Trophoblast cell (in vitro differentiated cells and primary cell): ENCODE data around the gene RASA3.

Source experiments
- DNase-seq, 2 donors: peaks; one replicate each; pipeline ENCODE4 v3.0.0-alpha.2; 2016
- H2AFZ ChIP-seq: 2 replicates; pipeline ENCODE4 v1.6.1; 2013; ENCODE audit warnings: low read length, moderate library complexity, mild to moderate bottlenecking; ENCODE audit not compliant: insufficient read depth, poor library complexity
- H2AK5ac ChIP-seq: 2 replicates; pipeline ENCODE4 v1.6.1; 2013; ENCODE audit warnings: mild to moderate bottlenecking, low read length
- H2BK120ac ChIP-seq: 2 replicates; pipeline ENCODE4 v1.6.1; 2013; ENCODE audit warnings: low read length, mild to moderate bottlenecking, moderate library complexity; ENCODE audit not compliant: insufficient read depth, poor library complexity
- H2BK12ac ChIP-seq: 2 replicates; pipeline ENCODE4 v1.6.1; 2013; ENCODE audit warnings: mild to moderate bottlenecking, low read length, moderate library complexity
- H2BK5ac ChIP-seq: 2 replicates; pipeline ENCODE4 v1.6.1; 2013; ENCODE audit warnings: low read length, low read depth, moderate library complexity, mild to moderate bottlenecking; ENCODE audit not compliant: poor library complexity
- H3K14ac ChIP-seq: 2 replicates; pipeline ENCODE4 v1.6.1; 2013; ENCODE audit warnings: mild to moderate bottlenecking, low read length
- H3K18ac ChIP-seq: 2 replicates; pipeline ENCODE4 v1.6.1; 2013; ENCODE audit warnings: mild to moderate bottlenecking, low read length
- H3K23ac ChIP-seq: 2 replicates; pipeline ENCODE4 v1.6.1; 2013; ENCODE audit warnings: low read length
- H3K27ac ChIP-seq: 2 replicates; pipeline ENCODE4 v1.5.1; 2013; ENCODE audit warnings: low read depth, mild to moderate bottlenecking, inconsistent platforms, low read length, moderate library complexity
- H3K27me3 ChIP-seq: 2 replicates; pipeline ENCODE4 v1.6.1; 2013; ENCODE audit warnings: inconsistent platforms, mild to moderate bottlenecking, low read length, moderate library complexity; ENCODE audit not compliant: insufficient read depth
- H3K36me3 ChIP-seq, 2 experiments: 1 replicate in 1 of 2; 2 replicates in 1 of 2; pipeline ENCODE4 v1.6.1; 2013; ENCODE audit warnings: low read length in 2 of 2, mild to moderate bottlenecking in 2 of 2, moderate library complexity in 1 of 2; ENCODE audit not compliant: insufficient read depth in 2 of 2, control insufficient read depth in 1 of 2
- H3K4ac ChIP-seq: 2 replicates; pipeline ENCODE4 v1.6.1; 2013; ENCODE audit warnings: low read depth, mild to moderate bottlenecking, low read length, moderate library complexity
- H3K4me1 ChIP-seq, 2 experiments: 1 replicate in 1 of 2; 2 replicates in 1 of 2; pipeline ENCODE4 v1.6.1; 2013; ENCODE audit warnings: low read length in 2 of 2, mild to moderate bottlenecking in 2 of 2, moderate library complexity in 1 of 2; ENCODE audit not compliant: insufficient read depth in 2 of 2, control insufficient read depth in 1 of 2
- H3K4me2 ChIP-seq: 2 replicates; pipeline ENCODE4 v1.6.1; 2013; ENCODE audit warnings: inconsistent platforms, mild to moderate bottlenecking, low read length, moderate library complexity
- H3K4me3 ChIP-seq: 2 replicates; pipeline ENCODE4 v1.5.1; 2013; ENCODE audit warnings: mild to moderate bottlenecking, low read depth, low read length, inconsistent platforms
- H3K79me1 ChIP-seq: one replicate; pipeline ENCODE4 v1.6.1; 2013; ENCODE audit warnings: low read length
- H3K79me2 ChIP-seq: 2 replicates; pipeline ENCODE4 v1.6.1; 2013; ENCODE audit warnings: low read length, mild to moderate bottlenecking; ENCODE audit not compliant: control insufficient read depth, insufficient read depth, poor library complexity
- H3K9ac ChIP-seq: 2 replicates; pipeline ENCODE4 v1.6.1; 2013; ENCODE audit warnings: mild to moderate bottlenecking, low read length
- H3K9me3 ChIP-seq: 2 replicates; pipeline ENCODE4 v1.6.1; 2013; ENCODE audit warnings: low read depth, mild to moderate bottlenecking, control low read depth, inconsistent platforms, low read length; ENCODE audit not compliant: insufficient read depth
- H4K12ac ChIP-seq: 2 replicates; pipeline ENCODE4 v1.6.1; 2013; ENCODE audit warnings: low read depth, mild to moderate bottlenecking, low read length, moderate library complexity
- H4K8ac ChIP-seq: 2 replicates; pipeline ENCODE4 v1.6.1; 2013; ENCODE audit warnings: low read depth, mild to moderate bottlenecking, low read length, moderate library complexity
- H4K91ac ChIP-seq: one replicate; pipeline ENCODE4 v1.6.1; 2013; ENCODE audit warnings: low read depth, mild to moderate bottlenecking, low read length, moderate library complexity
- WGBS: extraction: QIAGEN DNeasy Blood & Tissue Kit; methylation state at CpG from one replicate; pipeline ENCODE4 v1.1.7; 2013; ENCODE audit warnings: missing lambda C conversion rate; ENCODE audit not compliant: insufficient read length, insufficient coverage; ENCODE audit errors: extremely low coverage; 5-methylcytosine and 5-hydroxymethylcytosine counted together

The RASA3 gene

DNA sequence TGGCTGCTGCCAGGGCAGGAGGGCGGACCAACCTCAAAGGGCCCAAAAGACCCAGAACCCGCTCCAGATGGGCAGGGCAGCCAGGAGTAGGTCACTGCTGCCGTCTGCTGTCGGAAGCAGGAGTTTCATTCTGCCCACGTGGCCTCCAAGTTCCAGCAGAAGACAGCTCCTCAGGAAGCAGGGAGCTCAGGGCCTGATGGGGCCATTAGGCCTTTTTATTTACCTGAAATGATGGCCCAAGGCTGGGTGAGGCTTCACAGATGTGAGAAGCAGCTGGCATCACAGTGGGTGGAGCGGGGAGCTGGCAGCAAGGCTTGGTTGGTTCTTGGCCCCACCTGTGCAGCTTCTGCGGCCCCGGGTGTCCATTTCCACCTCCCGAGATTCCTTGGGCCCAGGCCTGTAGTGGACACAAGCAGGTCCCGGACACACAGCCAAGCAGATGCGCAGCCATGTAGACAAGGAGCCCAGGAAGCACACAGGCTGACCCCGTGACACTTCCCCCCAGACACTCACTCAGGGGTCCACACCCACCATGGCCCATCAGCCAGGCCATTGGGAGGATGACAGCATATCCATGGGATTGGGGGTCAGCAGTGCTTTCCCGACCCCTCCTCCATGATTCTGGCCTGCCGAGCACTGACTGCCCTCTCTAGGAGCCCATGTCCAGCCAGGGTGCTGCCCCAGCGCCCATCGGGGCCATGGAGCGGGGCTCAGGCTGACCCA, 185.0 kb downstream of the RASA3 start:
- H2AK5ac ChIP-seq = peak overlapping the region; percentile 64
- no peak overlapping the region for H3K23ac ChIP-seq
- DNase-seq = peak in 1 of 2 donors; percentile 19
- H3K27me3 ChIP-seq = no peaks in the 10 kb centered on the region
- no peaks in the 10 kb centered on the region for H3K4me1 ChIP-seq
- no peak overlapping the region for H3K14ac ChIP-seq
- no peak overlapping the region for H2BK5ac ChIP-seq
- H2BK120ac ChIP-seq = no peak overlapping the region
- H3K18ac ChIP-seq = no peak overlapping the region
- no peak overlapping the region for H3K27ac ChIP-seq
- no peak overlapping the region for H3K9ac ChIP-seq
- H4K91ac ChIP-seq = no peak overlapping the region
- H2BK12ac ChIP-seq = no peak overlapping the region
- no peak overlapping the region for H4K8ac ChIP-seq
- H3K36me3 ChIP-seq = no peaks in the 10 kb centered on the region
- no peak overlapping the region for H3K4me3 ChIP-seq
- H3K4me2 ChIP-seq = no peak overlapping the region
- no peak overlapping the region for H3K4ac ChIP-seq
- H3K9me3 ChIP-seq = peaks cover 13% of the 10 kb centered on the region
- no CpG with 5 or more reads among the region's 17 CpGs for WGBS
- H3K79me2 ChIP-seq = no peaks in the 10 kb centered on the region
- H3K79me1 ChIP-seq = peaks cover 2% of the 10 kb centered on the region
- no peak overlapping the region for H4K12ac ChIP-seq
- H2AFZ ChIP-seq = no peak overlapping the region

DNA sequence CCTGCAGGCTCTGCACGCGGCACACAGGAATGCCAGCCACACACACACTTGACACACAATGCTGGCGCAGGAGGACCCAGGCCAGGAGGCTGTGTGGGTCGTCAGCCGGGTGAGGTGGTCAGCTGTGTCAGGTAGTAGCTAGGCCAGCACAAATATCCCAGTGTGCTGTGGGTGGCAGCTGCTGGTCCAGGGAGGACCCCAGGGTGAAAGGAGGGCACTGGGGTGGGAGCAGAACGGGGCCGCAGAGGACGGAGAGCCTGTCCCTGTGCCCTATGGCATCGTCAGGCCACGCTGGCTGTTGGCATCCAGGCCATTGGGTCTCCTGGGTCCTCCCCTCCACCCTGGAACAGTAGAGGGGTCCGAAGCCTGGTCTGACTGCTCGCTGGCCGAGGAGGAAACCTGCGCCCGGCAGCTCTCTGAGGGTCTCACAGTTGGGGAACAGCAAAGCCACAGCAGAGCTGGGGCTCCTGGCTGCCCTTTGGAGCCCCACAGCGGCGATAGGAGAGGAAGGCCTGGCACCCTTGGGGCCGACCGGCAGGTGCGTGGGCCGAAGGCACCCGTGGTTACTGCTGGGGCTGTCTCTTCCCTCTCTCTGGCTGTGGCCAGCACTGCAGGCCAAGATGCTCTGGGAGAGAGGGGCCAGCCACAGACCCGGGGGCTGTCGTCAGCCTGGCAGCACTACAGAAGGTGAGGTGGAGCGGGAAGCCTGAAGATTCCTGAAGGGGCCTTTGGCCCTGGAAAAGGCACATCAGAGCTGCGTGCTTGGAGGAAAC, 185.8 kb downstream of the RASA3 start:
- Histone ChIP-seq H3K79me1 (peaks cover 2% of the 10 kb centered on the region), H2BK12ac (no peak overlapping the region), H3K4me1 (no peaks in the 10 kb centered on the region), H4K8ac (no peak overlapping the region), H3K36me3 (no peaks in the 10 kb centered on the region), H3K4me3 (no peak overlapping the region), H3K23ac (no peak overlapping the region), H2BK5ac (no peak overlapping the region), H3K4ac (no peak overlapping the region), H3K4me2 (no peak overlapping the region), H3K9ac (no peak overlapping the region), H2BK120ac (no peak overlapping the region), H3K9me3 (peaks cover 13% of the 10 kb centered on the region), H4K12ac (no peak overlapping the region), H3K27me3 (no peaks in the 10 kb centered on the region), H2AK5ac (no peak overlapping the region), H3K14ac (no peak overlapping the region), H4K91ac (no peak overlapping the region), H3K27ac (no peak overlapping the region), H3K18ac (no peak overlapping the region), H2AFZ (no peak overlapping the region), H3K79me2 (no peaks in the 10 kb centered on the region)
- WGBS = no CpG with 5 or more reads among the region's 26 CpGs
- DNase-seq = no peak

DNA sequence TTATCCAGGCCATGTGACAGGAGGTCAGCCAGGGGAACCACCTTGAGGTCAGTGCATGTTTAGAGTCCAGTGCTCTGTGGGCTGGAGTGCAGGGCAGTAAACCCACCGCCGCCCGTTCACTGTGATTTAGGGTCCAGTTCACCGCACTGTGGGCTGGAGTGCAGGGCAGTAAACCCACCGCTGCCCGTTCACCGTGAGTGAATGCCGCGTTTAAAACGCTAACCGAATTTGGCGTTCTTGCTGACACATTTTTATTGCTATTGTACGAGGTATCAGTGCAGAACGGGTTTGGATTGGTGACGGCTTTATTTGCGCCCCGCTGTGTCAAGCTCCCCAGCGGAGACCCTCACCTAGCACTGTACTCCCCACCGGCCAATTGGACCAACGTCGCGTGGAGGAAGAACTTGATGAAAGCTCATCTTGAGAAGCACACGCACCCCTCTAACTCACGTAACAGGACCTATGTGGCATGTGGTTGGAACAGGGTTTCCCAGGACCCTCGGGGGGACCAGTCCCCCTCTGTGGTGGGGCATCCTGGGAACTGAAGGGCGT, 186.5 kb downstream of the RASA3 start:
- Histone ChIP-seq H4K8ac (no peak overlapping the region), H3K4me2 (no peak overlapping the region), H3K23ac (no peak overlapping the region), H3K18ac (no peak overlapping the region), H3K14ac (no peak overlapping the region), H3K36me3 (no peaks in the 10 kb centered on the region), H3K27me3 (no peaks in the 10 kb centered on the region), H3K79me1 (peaks cover 2% of the 10 kb centered on the region), H4K91ac (no peak overlapping the region), H3K27ac (no peak overlapping the region), H4K12ac (no peak overlapping the region), H3K4ac (no peak overlapping the region), H2AK5ac (no peak overlapping the region), H3K9ac (no peak overlapping the region), H2BK120ac (no peak overlapping the region), H3K4me1 (no peaks in the 10 kb centered on the region), H3K79me2 (no peaks in the 10 kb centered on the region), H3K9me3 (peaks cover 13% of the 10 kb centered on the region), H3K4me3 (no peak overlapping the region), H2AFZ (no peak overlapping the region), H2BK5ac (no peak overlapping the region), H2BK12ac (no peak overlapping the region)
- WGBS = no CpG with 5 or more reads among the region's 26 CpGs
- no peak for DNase-seq

DNA sequence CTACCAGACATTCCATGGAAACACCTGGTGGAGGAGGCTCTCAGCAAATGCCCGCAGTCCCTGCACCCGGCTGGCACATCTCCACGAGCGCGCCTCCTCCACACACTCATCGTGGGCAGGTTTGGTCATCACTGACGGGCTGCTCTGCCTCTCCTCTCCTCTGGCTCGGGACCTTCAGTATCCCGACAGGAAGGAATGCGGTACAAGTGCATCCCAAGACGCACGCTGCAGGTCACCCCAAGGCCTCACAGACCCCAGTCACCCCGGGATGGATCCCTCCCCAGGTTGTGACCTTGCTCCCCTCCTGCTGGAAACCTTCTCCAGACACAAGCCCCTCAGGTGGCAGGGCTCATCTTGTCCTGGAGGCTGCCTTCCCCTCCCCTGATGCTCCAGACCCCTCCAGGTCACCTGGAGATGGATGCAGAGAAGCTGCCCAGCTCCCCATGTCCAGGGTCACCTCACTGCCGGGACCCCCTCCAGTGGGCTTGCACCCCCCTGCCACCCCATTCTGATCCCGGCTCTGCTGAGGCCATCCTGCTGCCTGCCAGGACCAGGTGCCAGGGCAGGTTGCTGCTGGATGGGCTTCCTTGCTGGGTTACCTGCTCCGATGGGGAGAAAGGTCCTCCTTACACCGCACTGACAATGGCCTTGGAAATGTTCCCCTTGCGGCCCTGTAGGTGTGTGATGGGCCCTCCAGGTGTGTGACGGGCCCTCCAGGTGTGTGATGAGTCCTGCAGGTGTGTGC, 188.4 kb downstream of the RASA3 start:
- H3K36me3 ChIP-seq = no peaks in the 10 kb centered on the region
- H2AK5ac ChIP-seq = no peak overlapping the region
- peaks cover 2% of the 10 kb centered on the region for H3K79me1 ChIP-seq
- no peak overlapping the region for H4K12ac ChIP-seq
- DNase-seq = no peak
- H3K9me3 ChIP-seq = peaks cover 12% of the 10 kb centered on the region
- no peaks in the 10 kb centered on the region for H3K27me3 ChIP-seq
- H3K14ac ChIP-seq = no peak overlapping the region
- H3K18ac ChIP-seq = no peak overlapping the region
- no CpG with 5 or more reads among the region's 19 CpGs for WGBS
- no peak overlapping the region for H3K4me2 ChIP-seq
- no peaks in the 10 kb centered on the region for H3K79me2 ChIP-seq
- no peak overlapping the region for H2BK12ac ChIP-seq
- H3K4me3 ChIP-seq = no peak overlapping the region
- H3K4ac ChIP-seq = no peak overlapping the region
- H3K9ac ChIP-seq = no peak overlapping the region
- H4K91ac ChIP-seq = peak overlapping the region; percentile 13
- H2BK5ac ChIP-seq = no peak overlapping the region
- no peak overlapping the region for H3K27ac ChIP-seq
- no peak overlapping the region for H2BK120ac ChIP-seq
- no peak overlapping the region for H3K23ac ChIP-seq
- H4K8ac ChIP-seq = no peak overlapping the region
- no peak overlapping the region for H2AFZ ChIP-seq
- no peaks in the 10 kb centered on the region for H3K4me1 ChIP-seq
